Fibroblast of skin of back (primary cell): ENCODE data around the gene KCNQ2.

Source experiments
- DNase-seq: peaks from one replicate; pipeline ENCODE4 v3.0.0-alpha.2; 2013

The KCNQ2 gene

DNA sequence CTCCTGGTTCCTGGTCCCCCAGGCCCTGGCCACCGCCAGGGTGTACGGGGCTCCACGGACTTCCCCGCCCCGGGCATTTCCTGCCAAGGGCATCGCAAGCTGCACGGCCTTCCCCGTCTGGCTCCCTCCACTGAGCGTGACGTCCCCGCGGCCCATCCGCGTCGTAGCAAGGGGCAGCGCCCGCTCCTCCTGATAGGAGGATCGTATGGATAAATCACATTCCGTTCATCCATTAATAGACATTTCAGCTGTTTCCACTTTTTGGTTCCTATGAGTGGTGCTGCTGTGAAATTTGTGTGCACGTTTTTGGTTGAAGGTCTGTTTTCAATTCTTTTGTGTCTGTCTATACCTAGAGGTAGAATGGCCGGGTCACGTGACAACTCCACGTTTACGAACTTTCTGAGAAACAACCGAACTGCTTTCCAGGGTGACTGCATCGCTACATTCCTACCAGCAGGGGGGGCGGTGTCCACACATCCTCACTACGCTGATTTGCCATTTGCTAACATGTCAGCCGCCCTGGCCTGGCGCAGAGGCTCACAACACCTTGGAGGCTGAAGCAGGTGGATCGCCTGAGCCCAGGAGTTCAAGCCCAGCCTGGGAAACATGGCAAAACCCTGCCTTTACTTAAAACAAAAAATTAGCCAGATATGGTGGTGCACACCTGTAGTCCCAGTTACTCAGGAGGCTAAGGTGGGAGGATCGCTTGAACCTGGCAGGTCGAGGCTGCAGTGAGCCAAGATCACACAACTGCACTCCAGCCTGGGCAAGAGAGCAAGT lies 37.7 kb downstream of the KCNQ2 start:
- DNase-seq = peak; percentile 65

DNA sequence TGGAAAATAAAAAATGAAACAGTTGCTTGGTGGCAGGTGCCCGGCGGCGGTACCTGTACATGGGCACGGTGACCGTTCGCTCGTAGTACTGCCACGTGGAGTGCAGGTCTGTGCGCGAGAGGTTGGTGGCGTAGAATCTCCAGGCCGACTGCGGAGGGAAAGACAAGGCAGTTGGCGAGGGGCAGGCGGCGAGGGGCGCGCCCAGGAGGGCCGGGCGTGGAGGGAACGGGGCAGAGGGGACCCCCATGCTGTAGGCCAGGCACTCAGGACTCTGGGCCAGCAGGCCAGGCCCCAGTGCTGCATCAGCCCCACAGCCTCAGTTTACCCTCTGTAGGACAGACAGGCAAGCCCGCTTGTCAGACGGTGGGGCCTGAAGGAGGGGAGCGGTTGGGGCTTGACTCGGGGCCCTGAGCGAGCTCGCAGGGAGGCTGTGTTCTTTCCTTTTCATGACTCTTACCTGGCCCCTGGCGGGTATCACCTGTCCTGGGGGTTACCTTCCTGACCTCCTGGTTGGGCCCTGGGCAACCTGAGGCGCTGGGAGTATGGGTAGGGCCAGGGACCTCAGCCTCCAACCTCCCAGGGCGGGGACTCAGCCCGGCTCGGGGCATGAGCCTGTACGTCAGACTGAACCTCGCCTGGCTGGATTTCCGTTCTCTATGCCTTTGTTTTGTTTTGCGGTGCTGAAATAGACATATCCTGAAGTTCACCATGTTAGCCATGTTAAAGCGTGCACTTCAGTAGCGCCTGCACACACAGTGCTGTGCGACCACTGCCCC lies 38.5 kb downstream of the KCNQ2 start:
- no peak for DNase-seq

DNA sequence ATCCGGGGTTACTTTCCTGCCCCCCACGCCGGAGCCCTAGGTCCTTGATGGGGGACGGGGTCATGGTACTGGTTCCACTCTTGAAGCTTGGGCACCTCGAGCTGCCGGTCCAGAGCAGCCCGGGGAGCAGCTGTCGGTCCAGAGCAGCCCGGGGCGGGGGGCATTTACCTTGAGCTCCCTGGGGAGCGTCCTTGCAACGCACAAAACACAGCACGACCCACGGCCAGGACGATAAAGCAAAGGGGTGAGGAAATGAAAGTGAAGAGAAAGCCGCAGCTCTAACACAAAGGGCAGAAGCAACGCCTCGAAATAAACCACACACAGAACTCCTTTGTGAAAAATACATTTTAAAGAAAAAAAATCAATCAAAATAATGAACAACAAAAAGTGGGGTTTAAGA lies 39.1 kb downstream of the KCNQ2 start:
- DNase-seq = no peak

DNA sequence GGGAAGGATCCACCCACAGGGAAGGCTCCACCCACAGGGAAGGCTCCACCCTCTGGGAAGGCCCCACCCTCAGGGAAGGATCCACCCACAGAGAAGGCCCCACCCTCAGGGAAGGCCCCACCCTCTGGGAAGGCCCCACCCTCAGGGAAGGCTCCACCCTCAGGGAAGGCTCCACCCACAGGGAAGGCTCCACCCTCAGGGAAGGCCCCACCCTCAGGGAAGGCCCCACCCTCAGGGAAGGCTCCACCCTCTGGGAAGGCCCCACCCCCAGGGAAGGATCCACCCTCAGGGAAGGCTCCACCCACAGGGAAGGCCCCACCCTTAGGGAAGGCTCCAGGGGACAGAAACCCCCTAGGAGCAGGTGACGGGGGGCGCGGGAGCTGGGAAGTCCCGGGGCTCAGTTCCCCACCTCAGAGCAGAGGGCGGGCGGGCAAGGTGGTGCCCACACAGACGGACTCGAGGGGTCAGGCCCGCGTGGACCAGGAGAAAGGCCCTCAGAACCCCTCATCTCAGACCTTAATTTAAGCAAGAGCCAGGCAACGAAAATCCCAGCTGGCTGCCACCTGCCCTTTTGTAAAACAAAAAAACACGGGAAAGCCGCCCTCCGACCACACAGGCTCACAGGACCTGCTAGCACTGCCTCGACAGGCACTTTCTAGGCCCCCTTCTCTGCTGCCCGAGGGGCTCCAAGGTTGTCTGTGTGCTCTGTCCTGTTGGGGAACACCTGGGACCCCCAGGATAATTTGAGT lies 39.7 kb downstream of the KCNQ2 start:
- DNase-seq = no peak

DNA sequence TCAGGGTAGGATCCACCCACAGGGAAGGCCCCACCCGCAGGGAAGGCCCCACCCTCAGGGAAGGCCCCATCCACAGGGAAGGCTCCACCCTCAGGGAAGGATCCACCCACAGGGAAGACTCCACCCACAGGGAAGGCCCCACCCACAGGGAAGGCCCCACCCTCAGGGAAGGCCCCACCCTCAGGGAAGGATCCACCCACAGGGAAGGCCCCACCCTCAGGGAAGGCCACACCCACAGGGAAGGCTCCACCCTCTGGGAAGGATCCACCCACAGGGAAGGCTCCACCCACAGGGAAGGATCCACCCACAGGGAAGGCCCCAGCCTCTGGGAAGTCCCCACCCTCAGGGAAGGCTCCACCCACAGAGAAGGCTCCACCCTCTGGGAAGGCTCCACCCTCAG lies 40.5 kb downstream of the KCNQ2 start:
- DNase-seq = no peak

DNA sequence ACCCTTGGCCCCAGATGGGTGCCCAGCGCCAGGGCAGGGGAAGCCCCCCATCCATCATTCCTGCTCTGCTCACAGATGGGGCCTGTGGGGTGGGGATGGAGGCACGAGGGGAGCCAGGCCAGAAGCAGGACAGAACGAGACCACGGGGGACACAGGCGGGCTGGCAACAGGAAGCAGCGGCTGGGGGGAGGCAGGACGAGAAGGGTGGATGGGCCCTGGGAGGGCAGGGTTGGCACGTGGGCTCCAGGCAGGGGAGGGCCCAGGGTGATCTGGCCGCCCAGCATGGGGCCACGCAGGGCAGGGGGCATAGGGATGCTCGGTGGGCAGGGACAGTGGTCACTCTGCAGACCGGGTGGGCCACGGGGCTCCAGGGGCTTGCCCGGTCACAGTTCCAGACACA lies 41.6 kb downstream of the KCNQ2 start:
- no peak for DNase-seq

DNA sequence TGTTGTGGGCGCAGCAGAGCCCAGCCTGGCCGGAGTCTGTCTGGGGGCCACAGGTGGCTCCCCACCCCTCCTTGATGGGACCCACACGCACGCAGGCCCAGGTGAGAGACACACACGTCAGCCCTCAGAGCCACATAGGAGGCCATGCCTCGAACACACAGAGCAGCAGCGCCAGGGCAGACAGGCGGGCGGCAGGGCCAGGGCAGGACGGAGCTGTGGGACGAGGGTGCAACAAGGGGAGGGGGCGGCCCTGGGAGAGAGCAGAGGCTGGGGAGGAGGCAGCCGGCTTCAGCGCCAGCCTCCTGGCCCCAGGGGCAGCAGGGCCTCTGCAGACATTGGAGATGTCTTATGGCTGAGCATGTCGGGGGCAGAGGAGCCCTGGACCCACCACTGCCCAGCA lies 42.5 kb downstream of the KCNQ2 start:
- DNase-seq = no peak

DNA sequence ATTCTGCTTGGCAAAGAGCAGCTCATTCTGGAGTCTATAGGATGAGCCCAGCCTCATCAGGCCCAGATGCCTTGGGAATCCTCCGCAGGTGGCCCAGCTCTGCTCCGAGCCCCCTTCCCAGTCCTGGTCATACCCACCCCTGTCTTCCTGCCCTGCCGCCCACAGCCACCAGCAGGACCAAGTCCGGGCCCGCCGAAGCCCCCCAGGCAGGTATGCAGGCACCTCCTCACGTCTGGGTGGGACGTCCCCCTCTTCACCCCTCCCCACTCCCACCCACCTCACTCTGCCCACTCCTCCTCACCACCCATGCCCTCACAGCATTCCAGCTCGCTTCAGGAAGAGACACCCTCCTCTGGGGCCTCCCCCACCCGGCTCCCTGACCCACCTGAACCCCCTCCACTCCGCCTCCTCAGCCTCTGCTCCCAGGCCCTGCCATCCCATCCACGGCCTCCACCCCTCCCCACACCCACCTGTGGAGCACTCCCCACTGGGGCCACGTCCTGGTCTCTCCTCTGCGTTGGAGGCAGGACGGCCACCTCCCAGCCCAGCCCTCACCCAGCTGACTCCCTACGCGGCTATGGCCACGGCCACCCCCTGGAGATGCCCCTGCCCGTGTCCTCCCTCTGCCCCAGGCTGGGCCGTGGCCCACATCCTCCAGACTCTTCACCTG lies 43.4 kb downstream of the KCNQ2 start:
- DNase-seq = no peak

DNA sequence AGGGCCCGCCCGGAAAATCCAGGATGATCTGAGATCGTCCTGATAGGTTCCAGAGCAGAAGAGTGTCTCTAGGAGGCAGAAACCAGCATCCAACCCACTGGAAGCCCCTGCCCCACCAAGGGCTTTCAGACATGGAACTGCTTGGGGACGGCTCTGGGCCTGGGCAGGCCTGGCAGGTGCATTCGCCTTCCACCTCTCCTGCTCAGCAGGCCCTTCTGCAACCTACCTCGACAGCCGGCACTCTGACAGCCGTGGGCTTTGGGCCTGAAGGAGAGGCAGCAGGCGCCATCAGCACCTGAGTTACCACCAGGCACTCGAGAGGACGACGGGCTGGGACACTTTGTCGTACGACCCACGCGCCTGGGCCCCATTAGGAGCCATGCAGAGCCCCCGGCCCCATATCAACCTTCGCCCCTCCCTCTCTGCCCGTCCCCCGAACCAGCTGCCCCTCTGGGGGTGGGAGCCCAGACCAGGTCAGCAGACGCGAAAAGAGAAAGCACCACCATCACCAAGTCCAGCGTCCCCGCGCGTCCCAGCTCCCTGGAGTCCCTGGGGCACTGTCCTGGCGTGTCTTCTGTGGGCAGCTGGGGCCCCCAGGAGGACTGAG lies 44.6 kb downstream of the KCNQ2 start:
- no peak for DNase-seq

DNA sequence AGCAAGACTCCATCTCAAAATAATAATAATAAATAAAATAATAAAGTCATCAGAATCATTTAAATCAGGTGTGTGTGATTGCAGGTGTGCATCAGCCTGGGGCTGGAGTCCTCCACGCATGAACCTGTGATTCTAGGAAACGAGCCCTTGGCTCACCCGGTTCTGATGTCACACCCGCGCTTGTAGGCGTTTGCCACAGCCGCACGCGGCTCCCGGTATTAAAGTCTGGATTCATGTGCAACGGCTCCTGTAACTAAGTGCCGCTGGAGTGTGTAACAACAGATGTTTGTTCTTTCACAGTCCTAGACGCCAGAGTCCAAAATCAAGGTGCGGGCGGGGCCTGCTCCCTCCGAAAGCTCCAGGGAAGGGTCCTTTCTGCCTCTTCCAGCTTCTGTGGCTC lies 45.2 kb downstream of the KCNQ2 start:
- DNase-seq = no peak

DNA sequence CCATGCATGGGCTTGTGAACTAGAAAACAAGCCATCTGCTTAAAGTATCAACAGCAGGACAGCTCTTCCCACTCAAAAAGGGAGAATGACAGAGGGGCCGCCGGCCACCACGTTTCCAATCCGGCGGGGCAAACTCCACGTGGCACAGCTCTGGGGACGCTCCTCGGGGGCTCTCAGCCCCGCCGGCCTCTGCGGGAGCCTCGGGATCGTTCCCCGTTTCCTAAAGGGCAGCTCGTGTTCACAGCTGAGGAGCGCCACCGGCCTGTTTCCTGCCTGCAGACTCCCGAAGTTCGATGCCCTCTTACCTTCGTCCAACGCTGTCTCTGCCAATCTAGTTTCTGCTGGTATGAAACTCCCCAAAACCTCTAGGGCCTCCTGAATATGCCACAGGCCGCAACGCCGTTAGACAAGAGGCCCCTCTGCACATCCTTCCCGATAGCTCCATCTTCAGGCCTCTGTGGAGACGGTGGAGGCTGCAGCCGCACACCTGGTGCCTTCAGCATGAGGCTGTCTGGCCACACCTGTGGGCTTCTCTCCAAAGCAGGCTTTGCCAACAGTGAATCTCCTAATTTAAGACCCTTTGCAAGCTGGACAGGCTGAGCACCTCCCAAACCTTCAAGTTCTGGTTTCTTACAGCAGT lies 46.5 kb downstream of the KCNQ2 start:
- DNase-seq = no peak

DNA sequence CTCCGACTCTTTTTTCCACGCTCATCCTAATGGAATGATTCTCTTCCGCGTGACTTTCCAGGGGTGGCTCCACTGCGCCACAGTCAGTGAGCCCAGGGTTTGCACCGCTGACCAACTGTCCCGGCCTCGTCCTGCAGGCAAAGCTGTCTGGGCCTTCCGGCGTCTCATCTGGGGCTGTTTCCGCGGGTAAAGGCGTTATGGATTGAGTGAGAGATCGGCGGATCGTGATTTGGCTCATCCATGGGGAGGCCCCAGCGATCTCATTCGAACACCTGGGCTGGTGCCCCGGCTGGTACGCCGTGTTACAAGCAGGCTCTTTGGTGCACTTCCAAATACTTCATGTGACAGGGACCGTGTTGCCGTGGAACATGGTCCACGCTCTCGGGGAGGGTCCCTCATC lies 47.8 kb downstream of the KCNQ2 start:
- no peak for DNase-seq

DNA sequence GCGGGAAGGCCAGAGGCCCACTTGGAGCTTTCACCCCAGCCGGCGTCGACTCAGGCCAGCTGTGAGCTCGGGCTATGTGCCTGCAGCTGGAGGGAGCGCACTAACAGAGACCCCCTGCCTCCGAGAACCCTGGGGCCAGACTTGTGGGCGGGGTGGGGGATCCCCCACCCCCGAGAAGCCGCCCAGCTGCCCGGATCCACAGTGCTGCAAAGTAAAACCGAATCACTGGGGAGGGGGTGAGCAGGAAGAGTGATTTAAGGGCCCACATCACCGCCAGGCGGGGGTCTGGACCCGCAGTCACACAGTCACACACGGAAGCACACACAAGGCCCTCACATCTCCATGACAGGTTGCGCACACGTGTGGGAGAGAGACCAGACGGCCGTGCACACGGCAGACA lies 48.7 kb downstream of the KCNQ2 start:
- no peak for DNase-seq

DNA sequence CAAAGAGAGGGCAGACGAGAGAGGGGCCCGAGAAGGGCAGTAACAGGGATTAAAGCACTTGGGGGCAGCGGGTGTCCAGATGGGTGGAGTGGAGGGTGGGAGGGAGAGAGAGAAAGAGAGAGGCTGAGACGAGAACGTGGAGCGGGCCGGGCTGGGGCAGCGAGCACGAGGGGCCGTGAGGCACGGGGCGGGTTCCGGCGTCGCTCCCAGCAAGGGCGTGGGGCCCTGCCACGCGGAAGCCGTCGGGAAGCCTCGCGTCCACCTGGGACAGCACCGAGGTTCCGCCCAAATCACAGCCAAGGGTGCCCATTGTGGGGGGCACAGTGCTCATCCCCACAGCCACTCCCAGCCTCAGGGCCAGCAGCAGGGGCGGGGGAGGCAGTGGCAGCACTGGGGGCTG lies 49.8 kb downstream of the KCNQ2 start:
- DNase-seq = no peak

DNA sequence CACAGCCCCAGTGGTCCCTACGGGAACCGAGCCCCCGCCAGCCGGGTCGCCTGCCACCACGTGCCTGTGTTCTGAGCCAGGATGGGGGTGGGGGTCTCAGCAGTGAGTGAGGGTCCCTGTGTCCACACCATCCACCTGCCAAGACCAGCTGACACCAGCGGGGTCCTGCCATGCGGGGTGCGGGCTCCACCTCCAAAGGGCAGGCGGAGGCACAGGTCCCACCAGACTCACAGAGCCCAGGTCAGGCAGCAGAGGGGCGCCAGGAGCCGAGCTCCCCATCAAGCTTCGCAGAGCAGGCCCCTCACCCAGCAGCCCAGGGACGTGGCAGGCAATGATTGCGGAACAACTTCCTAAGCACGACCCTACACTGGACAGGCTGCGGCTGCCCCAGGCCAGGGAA lies 50.5 kb downstream of the KCNQ2 start:
- DNase-seq = no peak

DNA sequence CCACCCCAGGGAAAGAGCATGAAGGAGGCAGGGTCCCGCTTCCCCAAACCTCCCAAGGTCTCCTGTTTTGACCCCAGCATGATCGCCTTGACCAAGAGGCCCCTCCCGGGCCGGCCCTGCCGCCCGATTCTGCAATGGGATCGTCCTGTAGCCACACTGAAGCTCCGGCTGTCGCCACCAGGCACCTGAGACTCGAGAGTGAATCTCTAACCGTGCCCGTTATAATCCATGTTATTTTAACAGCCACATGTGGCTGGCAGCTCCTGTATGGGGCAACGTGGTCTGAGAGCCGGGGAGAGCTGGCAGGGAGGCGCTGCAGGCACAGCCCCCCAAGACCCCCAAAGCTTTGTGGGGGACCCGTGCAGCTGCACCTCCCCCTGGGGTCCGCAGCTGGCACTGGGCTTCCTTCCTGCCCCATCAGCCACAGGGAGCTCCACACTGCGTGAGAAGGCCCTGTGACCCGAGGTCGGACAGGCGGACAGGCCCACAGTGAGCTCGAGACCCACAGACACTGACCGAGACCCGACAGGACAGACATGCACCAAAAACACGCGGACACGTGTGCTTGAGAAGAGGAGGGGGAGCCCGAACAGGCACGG lies 51.3 kb downstream of the KCNQ2 start:
- no peak for DNase-seq

DNA sequence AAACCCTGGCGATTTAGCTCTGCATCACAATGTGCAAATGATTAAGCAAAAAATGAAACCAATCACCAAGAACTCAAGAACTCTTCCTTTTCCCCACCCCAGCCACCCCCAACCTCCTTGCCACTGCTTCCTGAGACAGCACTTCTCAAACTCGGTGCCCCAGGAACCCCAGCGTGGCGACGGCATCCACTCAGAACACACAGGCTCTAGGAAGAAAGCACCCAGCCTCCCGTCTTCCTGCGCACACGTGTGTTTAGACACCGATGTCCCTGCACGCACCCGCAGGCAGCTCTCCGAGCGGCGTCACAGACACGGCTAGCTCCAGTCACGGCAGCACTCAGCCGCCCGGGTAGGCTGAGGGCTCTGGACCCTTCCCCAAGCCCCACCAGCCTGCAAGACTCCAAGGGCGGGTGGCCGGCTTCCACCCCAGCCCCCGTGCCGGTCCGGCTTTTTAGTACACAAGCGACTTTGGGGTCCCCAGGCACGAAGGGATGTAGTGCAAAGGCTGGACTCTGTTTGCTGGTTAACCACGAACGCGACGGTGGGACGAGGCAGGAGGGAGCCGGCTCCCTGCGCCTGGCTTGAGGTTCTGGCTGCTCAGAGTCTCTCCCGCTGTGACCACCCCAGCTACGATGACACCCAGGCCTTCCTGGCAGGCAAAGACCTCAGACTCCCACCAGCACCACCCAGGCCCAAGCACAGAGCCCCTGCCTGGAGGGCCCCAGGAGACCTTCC lies 51.9 kb downstream of the KCNQ2 start:
- no peak for DNase-seq

DNA sequence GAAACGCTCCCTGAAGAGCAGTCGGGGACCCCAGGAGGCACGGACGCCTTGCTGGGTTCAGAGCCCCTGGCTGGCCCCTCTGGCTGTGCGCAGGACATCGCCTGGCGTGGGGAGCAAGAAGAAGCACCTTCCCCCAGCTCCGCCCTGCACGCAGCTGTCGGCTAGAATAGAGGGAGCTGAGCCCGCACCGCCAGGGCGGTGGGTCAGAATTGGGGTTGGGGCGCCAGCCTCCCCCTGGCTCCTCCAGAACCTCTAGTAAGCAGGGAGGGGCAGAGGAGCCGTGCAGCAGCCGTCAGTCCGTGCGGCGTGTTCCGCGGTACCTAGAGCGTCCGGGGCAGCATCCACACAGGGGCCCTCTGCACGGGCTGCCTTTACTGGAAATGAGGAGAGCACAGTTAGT lies 53.2 kb downstream of the KCNQ2 start:
- no peak for DNase-seq

DNA sequence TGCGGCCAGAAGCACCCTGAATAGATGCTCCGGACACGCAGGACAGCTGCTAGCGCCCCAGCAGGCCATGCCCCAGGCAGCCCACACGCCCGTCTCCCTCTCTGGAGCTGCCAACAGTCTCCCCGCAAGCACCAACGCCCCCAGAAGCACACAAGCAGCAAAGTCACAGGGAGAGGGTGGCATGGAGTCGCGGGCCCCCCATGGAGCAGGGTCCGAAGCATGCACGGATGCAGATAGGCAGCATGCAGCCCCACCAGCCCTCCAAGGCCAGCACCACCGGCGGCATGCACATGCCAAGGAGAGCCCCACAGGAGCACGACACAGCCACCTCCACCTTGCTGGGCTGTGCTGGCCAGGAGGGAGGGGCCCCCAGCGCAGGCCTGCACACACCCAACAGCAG lies 53.8 kb downstream of the KCNQ2 start:
- no peak for DNase-seq

DNA sequence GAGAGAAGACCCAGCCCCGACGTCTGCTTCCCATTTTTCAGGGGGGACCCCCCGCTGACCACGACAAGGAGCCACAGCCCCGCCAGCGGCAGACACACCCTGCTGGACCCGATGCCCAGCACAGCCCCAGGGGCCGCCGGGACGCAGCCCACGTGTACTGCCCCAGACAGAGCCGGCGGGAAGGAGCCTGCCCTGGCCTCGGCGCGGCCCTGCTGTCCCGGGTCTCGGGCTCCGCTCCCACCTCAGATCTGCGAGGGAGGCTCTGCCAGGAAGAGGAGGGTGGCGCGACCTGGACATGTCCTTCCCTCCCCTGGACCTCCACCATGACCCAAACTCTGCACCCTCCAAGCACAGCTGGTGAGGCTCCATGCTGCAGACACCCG lies 54.7 kb downstream of the KCNQ2 start:
- no peak for DNase-seq
